Fibroblast of skin of scalp (primary cell): Measurements from ENCODE around the gene FAM168B.

ENCODE experiments used
- DNase-seq: peaks from one replicate; pipeline ENCODE4 v3.0.0-alpha.2; 2013

Gene FAM168B

GRCh38 chr2:131055169-131056065 lies 37.8 kb downstream of the FAM168B start:
- peak; percentile 95 for DNase-seq

DNA sequence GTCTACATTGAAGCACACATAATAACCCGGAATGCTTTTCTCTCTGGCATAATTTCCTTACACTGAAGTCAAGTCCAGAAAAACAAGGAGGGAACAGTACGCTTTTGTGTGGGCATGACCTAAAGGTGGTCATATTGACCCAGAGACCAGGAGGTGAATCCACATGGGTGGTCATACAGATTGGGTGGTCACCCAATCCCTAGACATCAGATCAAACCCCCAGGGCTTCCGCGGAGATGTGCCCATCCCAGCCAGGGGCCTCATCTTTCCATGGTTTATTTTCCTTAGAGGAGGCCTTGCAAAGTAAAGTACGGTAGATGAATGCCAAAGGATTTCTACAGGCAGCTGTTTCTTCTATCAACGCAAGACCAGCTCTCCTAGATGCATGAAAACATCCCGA lies 38.8 kb downstream of the FAM168B start:
- DNase-seq: no peak

GRCh38 chr2:131052741-131053263 lies 40.5 kb downstream of the FAM168B start:
- no peak for DNase-seq

DNA sequence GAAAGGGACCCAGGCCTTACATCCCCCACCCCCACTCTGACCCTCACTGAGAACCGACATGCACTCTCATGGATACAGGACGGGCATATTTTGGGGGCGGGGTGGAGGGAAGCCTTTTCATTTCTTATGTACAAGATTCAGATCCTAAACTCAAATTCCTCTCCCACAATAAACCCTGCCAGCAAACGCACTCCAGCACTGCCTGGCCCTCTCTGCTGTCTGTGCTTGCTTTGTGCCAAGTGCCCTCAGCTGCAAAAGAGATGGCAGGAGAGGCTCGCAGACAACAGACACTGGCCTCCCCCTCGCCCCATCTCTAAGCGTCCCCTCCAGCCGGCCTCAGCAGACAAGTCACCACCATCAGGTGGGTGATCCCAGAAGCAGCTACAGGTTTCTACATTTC lies 42.4 kb downstream of the FAM168B start:
- no peak for DNase-seq

DNA sequence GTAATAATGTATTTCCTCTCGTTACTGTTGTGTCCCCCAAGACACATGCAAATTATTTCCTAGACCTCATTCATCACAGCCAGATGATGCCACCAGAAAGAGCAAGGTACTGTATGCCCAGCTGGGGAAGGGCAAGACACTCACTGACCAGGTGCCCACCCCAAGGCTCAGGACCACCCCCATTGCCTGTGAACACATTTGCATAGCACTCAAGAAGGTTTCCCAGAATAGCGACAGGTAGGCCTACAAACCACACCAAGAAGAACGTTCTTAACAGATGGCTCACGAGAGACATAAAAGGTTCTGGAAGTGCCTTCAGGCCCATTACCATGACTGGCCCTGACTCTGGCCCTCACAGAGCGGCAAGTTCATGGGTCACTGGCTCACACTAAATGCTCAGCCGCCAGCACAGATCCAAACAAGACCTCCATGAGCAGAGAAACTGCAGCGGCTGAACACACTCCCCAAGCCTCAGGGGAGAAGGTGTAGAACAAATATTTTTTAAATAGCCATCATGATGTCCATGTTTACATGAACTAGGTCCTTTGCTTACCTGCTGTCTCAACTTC lies 44.0 kb downstream of the FAM168B start:
- no peak for DNase-seq

- no peak for DNase-seq
Measured at GRCh38 chr2:131048641-131049040, 44.6 kb downstream of the FAM168B start.

DNA sequence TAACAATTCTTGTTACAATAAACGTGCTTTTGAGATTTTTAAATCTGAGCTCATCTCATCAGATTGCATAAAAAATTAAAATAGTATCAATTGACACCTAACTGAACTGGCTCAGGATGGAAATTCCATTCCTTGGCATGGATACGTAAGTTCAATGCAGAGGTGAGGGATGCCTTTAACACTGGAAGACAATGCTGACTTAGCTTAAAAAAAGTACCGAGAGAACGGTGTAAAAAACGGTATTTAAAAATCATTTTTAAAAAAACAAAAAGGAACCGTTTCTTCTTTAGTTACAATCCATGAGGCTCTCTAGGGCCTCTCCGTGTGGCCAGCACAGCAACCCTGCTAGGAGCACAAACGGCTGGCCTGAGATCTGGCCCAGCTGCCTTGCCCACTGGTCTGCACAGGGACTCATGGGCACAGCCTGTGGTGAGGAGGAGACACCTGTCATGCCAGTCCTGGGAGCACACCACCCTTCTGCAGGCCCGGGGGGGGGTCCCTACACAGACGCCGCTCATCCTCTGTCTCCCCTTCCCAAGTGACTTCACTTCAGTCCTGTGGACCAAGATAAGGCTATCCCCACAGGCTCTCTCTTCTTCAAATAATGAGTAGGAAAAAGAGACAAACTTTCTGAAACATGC lies 45.2 kb downstream of the FAM168B start:
- no peak for DNase-seq

- no peak for DNase-seq
Measured at GRCh38 chr2:131046918-131047652, 46.2 kb downstream of the FAM168B start.

DNA sequence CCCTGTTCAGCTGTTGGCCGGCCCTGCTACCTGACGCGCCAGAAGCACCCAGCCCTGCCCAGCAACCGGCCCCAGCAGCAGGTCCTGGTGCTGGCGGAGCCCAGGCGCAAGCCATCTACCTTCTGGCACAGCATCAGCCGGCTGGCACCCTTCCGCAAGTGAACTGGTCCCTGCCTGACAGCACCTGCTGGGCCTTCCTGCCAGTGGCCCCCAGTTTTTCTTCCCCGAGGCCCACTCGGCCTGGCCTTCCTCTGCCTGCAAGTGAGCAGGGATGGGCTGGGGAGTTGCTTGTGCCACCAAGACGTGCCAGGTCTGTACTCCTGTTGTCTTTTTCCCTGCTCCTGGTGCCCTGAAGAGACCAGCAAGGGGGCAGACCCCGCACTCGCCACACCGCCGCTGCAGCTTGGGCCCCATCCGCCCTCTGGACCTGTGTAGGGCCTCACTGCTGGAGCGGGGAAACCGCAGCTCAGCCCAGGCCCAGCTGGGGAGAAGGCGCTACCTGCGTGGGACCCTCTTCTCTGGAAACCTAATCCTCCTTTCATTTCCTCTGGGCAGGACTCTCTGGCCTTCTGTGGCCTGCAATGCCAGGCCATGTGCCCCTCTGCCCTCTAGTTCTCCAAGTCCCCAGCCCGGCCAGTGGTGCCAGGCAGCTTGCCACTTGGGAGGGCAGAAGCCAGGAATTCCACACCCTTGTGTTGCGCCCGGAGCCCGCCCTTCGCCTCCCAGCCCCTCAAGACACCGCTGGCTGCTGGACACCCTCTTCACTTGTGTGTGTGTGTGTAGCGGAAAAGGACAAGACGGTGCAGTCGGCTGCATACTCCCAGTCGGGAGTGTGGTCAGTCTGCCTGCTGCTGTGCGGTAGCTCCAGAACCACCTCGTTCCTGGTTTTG lies 47.0 kb downstream of the FAM168B start:
- no peak for DNase-seq

GRCh38 chr2:131045286-131046027 lies 47.8 kb downstream of the FAM168B start:
- DNase-seq: no peak

GRCh38 chr2:131044757-131045150 lies 48.5 kb downstream of the FAM168B start:
- no peak for DNase-seq

DNA sequence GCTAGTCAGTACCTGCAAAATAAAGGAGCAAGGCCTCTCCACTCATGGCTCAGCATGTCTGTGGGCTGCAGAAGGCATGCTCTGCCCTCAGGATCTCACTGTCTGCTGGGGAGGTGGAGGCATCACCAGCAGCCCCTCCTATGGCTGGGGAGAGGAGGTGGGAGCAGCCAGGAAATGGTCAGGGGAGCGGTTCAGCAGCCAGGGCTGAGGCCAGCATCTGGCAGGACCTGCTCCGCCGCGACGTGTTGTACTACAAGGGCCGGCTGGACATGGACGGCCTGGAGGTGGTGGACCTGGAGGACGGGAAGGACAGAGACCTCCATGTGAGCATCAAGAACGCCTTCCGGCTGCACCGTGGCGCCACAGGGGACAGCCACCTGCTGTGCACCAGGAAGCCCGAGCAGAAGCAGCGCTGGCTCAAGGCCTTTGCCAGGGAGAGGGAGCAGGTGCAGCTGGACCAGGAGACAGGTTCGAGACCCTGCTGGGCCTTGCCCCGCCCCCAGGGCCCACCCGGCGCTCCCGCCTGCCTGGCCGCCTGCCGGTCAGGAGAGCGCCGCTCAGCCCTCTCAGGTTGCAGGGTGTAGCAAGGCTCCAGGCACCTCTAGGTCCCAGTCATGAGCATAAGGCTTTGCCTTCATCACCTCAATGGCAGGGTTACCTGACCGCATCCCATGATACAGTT lies 49.0 kb downstream of the FAM168B start:
- no peak for DNase-seq

DNA sequence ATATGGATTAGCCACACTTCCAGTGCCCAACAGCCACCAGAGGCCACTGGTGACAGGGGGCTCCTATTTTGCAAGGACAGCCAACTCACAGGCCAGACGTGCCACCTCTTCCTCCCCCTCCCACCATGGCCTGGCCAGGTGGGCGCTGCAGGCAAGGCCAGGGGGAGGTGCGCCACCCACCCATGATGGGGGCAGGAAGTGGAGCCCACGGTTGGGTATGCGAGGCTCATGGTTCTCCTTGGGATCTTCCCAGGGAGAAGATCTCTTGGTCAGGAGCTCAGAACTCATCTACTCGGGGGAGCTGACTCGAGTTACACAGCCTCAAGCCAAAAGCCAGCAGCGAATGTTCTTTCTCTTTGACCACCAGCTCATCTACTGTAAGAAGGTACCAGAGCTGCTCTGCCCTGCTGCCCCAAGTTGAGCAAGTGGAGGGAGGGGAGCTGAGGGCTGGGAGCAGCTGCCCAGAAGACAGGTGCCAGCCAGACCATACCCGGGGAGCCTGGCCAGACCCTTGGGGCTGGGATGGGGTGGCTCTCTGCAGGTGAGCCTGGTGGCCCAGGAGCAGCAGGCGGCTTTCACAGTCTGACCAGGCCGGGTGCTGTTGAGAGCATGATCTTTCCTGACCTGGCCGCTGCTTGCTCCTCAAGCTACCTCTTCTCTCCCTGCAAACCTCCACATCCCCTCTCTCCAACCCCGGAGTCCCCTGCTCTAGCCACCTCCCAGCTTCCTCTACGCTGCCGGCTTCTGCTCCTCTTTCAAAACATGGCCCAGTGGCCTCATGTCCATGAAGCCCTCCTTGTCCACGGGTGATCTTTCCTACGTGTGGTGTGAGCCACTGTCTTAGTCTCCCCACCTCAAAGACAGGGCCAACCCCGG lies 49.8 kb downstream of the FAM168B start:
- no peak for DNase-seq

- no peak for DNase-seq
Measured at GRCh38 chr2:131042148-131042775, 51.0 kb downstream of the FAM168B start.

- DNase-seq: no peak
Measured at GRCh38 chr2:131041402-131042147, 51.7 kb downstream of the FAM168B start.

DNA sequence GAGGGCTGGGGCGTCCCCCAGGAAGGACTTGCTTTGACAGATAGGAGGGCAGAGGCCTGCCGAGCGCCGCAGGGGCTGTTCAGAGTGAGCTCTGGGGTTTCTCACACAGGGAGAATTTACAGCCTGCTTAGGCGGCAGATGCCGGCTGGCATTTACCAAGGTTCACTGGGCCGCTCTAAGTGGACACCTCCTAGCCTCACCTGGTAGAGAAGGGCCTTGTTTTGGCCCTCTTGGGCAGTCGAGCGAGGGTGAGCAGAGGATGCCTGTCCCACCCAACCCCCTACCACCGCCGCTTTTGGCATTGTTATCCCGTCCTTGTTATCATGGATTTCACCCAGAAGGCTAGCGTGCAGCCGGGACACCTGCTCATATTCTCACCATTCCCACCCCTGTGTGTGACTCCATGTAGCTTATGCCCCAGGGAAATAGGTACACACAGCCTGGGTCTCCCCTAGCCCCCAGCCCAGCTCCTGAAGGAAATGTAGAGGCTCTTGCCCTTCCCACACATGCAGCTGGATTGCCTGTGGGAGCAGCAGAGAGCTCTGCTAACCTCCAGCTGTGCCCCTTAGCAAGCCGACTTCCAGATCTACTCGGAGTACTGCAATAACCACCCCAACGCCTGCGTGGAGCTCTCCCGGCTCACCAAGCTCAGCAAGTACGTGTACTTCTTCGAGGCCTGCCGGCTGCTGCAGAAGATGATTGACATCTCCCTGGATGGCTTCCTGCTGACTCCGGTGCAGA lies 52.4 kb downstream of the FAM168B start:
- DNase-seq: no peak
